ENCODE measurements around the gene OR8D4. TPM values are rescaled to one million over a fixed set of nuclear protein-coding genes. Genes with fewer than 3 reads are reported as not detected.

The OR8D4 gene
- total RNA-seq, 1 donor from 2014 or later = not detected

DNA sequence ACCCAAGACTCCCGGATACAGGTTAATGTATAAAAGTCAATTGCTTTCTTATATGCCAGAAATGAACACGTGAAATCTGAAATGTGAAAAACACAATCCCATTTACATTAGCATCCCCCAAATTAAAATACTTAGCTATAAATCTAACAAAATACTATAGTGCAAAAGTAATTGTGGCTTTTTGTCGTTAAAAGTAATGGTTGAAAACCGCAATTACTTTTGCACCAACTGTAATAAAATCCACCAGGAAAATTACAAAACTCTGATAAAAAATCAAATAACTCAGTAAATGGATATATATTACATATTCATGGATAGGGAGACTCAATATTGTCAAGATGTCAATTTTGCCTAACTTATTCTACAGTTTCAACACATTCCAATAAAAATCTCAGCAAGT, 21.1 kb upstream of the OR8D4 start:
- Histone ChIP-seq H3K4me3 (no peak overlapping the region), H3K36me3 (no peaks in the 10 kb centered on the region), H3K27ac (no peak overlapping the region), H3K4me1 (no peaks in the 10 kb centered on the region), H3K27me3 (no peaks in the 10 kb centered on the region), H3K9me3 (no peaks in the 10 kb centered on the region)
- intact Hi-C loops (cut with DNase I) = no loop called here
- TF ChIP-seq, protein P1, sequence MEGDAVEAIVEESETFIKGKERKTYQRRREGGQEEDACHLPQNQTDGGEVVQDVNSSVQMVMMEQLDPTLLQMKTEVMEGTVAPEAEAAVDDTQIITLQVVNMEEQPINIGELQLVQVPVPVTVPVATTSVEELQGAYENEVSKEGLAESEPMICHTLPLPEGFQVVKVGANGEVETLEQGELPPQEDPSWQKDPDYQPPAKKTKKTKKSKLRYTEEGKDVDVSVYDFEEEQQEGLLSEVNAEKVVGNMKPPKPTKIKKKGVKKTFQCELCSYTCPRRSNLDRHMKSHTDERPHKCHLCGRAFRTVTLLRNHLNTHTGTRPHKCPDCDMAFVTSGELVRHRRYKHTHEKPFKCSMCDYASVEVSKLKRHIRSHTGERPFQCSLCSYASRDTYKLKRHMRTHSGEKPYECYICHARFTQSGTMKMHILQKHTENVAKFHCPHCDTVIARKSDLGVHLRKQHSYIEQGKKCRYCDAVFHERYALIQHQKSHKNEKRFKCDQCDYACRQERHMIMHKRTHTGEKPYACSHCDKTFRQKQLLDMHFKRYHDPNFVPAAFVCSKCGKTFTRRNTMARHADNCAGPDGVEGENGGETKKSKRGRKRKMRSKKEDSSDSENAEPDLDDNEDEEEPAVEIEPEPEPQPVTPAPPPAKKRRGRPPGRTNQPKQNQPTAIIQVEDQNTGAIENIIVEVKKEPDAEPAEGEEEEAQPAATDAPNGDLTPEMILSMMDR (IDR thresholded peaks at IDR 0.05) = no peak
- no peak for ATAC-seq
- DNase-seq = no peak

- H3K4me3 ChIP-seq = no peak within 1 kb of the TSS
- no peaks in the 10 kb centered on the region for H3K27me3 ChIP-seq
- H3K27ac ChIP-seq = no peak within 1 kb of the TSS
- TF ChIP-seq, protein P1 (IDR thresholded peaks at IDR 0.05) = no peak
- no peaks in the 10 kb centered on the region for H3K4me1 ChIP-seq
- intact Hi-C loops (cut with DNase I) = no loop called here
- no peak for ATAC-seq
- DNase-seq = no peak
- no peaks in the 10 kb centered on the region for H3K36me3 ChIP-seq
- H3K9me3 ChIP-seq = no peaks in the 10 kb centered on the region
Measured at GRCh38 chr11:123885570-123885969, 16.4 kb upstream of the OR8D4 start, which contains the start of gene TMEM225. Gene TMEM225, minus strand, starts transcription at chr11:123885670. Its CDS starts 245 bp downstream, at chr11:123885425.

DNA sequence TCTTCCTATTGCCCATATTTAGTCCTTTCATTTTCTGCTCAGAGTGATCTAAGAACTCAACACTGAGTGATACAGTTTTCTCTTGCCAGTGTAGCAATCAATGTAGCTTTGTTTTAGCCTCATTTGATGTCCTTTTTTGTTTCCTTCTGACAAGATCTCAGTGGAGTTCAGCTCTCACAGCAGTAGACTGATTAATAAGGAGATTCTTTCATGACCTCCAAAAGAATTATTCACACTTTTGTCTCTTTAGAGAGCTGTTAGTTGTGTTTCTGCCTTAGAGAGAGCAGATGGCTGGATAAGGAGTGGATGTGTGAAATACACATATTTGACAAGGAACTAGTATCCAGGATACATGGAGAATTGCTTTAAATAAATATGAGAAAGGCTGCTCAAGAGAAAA, 9.9 kb upstream of the OR8D4 start:
- TF ChIP-seq, protein P1 (IDR thresholded peaks at IDR 0.05) = no peak
- Histone ChIP-seq H3K9me3 (no peaks in the 10 kb centered on the region), H3K27ac (no peak overlapping the region), H3K27me3 (no peaks in the 10 kb centered on the region), H3K4me3 (no peak overlapping the region), H3K4me1 (no peaks in the 10 kb centered on the region), H3K36me3 (no peaks in the 10 kb centered on the region)
- ATAC-seq (no peak), DNase-seq (no peak)
- intact Hi-C loops (cut with DNase I) = no loop called here

DNA sequence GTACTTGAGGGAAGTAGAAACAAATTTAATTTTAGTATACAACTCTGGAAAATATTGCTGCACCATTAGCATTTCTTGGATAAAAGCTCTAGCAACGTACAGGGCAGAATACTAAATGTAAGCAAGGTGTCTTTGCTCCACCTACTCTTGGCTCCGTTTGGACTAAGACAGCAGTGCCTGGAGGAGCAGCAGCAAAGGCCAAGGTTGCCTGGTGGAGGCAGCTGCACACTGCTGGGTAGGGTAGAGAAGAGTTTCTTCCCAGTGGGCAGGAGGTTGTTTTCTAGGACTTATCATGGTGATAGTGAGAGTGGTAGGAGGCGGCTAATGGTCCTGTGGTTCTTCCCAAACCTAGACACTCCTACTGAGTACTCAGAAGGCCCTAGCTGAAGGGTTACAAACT, 2.2 kb upstream of the OR8D4 start:
- no peak for ATAC-seq
- H3K27ac ChIP-seq = no peak overlapping the region
- no peak overlapping the region for H3K4me3 ChIP-seq
- H3K36me3 ChIP-seq = no peaks in the 10 kb centered on the region
- intact Hi-C loops (cut with DNase I) = no loop called here
- no peaks in the 10 kb centered on the region for H3K9me3 ChIP-seq
- TF ChIP-seq, protein P1 (IDR thresholded peaks at IDR 0.05) = no peak
- no peaks in the 10 kb centered on the region for H3K4me1 ChIP-seq
- no peaks in the 10 kb centered on the region for H3K27me3 ChIP-seq
- no peak for DNase-seq

DNA sequence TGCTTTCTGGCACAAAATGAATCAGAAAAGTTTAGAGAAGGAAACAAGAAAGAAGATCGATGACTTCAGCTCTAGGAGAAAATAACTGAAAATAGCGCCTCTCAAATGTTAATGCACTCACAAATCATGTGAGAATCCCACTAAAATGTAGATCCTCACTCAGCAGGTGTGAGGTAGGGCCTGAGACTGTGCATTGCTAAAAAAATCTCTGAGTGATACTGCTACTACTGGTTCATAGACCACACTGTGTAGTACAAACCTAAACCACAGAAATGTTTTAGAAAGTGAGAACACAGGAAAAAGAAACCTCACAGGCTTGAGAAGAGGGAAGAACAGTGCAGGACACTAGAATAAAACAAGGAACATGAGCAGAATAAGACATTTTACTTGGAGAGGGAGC, 2.0 kb downstream of the OR8D4 start:
- TF ChIP-seq, protein P1 (IDR thresholded peaks at IDR 0.05) = no peak
- no peak overlapping the region for H3K4me3 ChIP-seq
- H3K9me3 ChIP-seq = no peaks in the 10 kb centered on the region
- no peak overlapping the region for H3K27ac ChIP-seq
- H3K36me3 ChIP-seq = no peaks in the 10 kb centered on the region
- ATAC-seq (no peak), DNase-seq (no peak)
- no peaks in the 10 kb centered on the region for H3K4me1 ChIP-seq
- intact Hi-C loops (cut with DNase I) = no loop called here
- no peaks in the 10 kb centered on the region for H3K27me3 ChIP-seq

DNA sequence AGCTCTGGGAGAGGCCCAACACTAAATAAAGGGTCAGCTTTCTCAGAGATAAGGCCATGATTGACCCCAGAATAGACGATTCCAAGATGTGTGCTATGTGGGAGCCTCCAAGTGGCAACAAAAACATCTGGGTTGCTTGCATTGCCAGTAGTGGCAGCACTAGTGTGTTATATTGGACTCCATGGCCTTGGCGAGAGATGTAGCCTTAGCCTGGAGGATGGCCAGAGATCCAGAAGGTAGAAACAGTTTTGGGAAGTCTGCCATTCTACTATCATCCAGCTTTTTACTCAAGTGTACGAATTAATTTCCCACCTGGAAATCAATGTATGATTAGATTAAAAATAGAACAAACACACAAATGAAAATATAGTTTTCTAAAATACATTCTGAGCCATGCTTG, 3.0 kb downstream of the OR8D4 start:
- Histone ChIP-seq H3K27ac (no peak overlapping the region), H3K9me3 (no peaks in the 10 kb centered on the region), H3K36me3 (no peaks in the 10 kb centered on the region), H3K27me3 (no peaks in the 10 kb centered on the region), H3K4me3 (no peak overlapping the region), H3K4me1 (no peaks in the 10 kb centered on the region)
- intact Hi-C loops (cut with DNase I) = no loop called here
- ATAC-seq (no peak), DNase-seq (no peak)
- TF ChIP-seq, protein P1 (IDR thresholded peaks at IDR 0.05) = no peak
